ENCODE results near the gene ADAMTS17. TPM values are rescaled to one million over a fixed set of nuclear protein-coding genes. Genes with fewer than 3 reads are reported as not detected.

ADAMTS17 gene
- total RNA-seq, 1 experiment from 2014 or later, result 3.2 TPM

DNA sequence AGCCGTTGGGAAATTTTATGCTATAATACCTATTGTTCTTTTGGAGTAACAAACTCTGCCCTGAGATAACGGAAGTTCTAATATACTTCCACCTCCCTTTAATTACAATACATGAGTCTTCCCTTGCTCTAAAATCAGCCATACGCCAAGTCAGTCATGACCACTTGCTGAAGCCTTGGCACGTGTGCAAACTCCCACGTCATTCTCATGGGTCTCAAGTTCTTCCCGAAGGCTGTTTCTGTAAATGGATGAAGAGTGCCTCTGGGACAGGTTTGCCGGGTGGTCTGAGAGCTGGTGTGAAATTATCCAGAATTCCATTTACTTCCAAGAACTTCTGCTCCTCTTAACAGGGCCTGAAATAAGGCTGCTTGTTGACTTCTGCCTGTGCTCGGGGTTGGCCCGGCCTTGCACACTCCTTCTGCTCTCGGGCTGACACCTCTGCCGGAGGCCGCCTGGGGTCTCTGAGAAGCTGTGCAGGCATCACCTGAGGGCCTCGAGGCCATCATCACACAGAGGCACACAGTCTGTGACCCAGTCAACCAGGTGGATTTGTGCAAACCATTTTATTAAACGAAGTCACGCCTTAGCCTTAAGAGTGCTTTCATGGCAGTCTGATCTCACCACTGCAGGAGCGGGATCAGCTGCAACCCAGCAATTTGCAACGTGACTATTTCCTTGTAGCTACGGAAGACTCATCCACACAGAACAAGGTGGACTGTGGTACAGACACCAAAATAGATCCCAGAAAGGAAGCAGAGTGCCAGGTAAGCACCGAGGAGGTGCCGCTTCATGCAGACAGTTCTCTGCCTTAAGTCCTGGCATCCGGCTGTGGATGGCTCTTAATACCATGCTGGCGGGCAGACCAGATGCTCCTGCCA lies 120.1 kb downstream of the ADAMTS17 start:
- no peak overlapping the region for H3K4me2 ChIP-seq
- H4K20me1 ChIP-seq (ENCODE audit: insufficient read depth), result no peaks in the 10 kb centered on the region
- H3K9me3 ChIP-seq (ENCODE audit: insufficient read depth, low read depth), result no peaks in the 10 kb centered on the region
- H3F3A ChIP-seq (ENCODE audit: insufficient read depth, low read depth), result no peaks in the 10 kb centered on the region
- intact Hi-C loops (cut with micrococcal nuclease; ENCODE audit: unreplicated experiment), result no loop called here
- H3K4me3 ChIP-seq, result no peak overlapping the region
- H3K27ac ChIP-seq, result no peak overlapping the region
- no peaks in the 10 kb centered on the region for H3K27me3 ChIP-seq (ENCODE audit: insufficient read depth, low read depth)
- POLR2A ChIA-PET (ENCODE audit: unreplicated experiment), result no interaction called here
- CTCF ChIA-PET, result no interaction called here
- H3K79me2 ChIP-seq (ENCODE audit: low read depth), result no peaks in the 10 kb centered on the region
- H3K36me3 ChIP-seq (ENCODE audit: low read depth), result no peaks in the 10 kb centered on the region
- no peaks in the 10 kb centered on the region for H3K9me2 ChIP-seq (ENCODE audit: insufficient read depth)
- H2AFZ ChIP-seq, result no peak overlapping the region
- TF ChIP-seq, protein P1, sequence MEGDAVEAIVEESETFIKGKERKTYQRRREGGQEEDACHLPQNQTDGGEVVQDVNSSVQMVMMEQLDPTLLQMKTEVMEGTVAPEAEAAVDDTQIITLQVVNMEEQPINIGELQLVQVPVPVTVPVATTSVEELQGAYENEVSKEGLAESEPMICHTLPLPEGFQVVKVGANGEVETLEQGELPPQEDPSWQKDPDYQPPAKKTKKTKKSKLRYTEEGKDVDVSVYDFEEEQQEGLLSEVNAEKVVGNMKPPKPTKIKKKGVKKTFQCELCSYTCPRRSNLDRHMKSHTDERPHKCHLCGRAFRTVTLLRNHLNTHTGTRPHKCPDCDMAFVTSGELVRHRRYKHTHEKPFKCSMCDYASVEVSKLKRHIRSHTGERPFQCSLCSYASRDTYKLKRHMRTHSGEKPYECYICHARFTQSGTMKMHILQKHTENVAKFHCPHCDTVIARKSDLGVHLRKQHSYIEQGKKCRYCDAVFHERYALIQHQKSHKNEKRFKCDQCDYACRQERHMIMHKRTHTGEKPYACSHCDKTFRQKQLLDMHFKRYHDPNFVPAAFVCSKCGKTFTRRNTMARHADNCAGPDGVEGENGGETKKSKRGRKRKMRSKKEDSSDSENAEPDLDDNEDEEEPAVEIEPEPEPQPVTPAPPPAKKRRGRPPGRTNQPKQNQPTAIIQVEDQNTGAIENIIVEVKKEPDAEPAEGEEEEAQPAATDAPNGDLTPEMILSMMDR (conservative IDR thresholded peaks at IDR 0.05), result no peak
- TF ChIP-seq EZH2 (IDR thresholded peaks at IDR 0.05; ENCODE audit: low read depth), result no peak
- no peak for DNase-seq
- BruUV-seq (replicated peaks), result no TSS peak
- no peaks in the 10 kb centered on the region for H3K4me1 ChIP-seq (replicated peaks; ENCODE audit: insufficient read depth)

DNA sequence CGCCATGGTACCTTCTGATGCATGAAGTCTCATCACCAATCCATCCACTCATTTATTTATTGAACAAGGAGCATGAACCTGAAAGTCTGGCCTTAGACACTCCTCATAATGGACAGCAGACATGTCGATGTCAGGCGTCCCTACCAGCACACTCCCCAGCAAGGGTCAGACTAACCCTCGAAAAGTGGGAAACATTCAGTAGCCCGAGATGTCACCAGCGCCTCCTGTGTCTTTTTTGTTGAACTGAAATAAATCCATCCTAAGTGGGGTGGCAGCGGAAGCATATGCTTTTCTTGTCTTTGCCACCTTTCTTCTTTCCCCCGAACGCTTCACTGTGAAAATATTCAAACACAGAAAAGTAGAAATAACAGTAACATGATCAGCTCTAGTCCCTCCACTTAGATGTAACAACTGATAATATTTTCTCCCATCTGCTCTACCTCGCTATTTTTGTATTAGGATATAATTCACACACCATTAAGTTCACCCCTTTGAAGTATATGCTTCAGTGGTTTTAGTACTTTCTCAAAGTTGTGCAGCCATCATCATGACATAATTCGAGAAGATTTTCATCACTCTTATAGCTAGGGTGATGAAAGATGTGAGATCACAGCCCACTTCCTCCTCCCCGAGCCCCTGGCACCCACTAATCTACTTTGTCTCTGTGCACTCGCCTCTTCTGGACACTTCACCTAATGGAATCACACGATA lies 121.6 kb downstream of the ADAMTS17 start:
- Histone ChIP-seq H3K36me3 (ENCODE audit: low read depth) (no peaks in the 10 kb centered on the region), H3K27ac (no peak overlapping the region), H4K20me1 (ENCODE audit: insufficient read depth) (no peaks in the 10 kb centered on the region), H3K9me2 (ENCODE audit: insufficient read depth) (no peaks in the 10 kb centered on the region), H2AFZ (no peak overlapping the region), H3F3A (ENCODE audit: insufficient read depth, low read depth) (no peaks in the 10 kb centered on the region), H3K9me3 (ENCODE audit: insufficient read depth, low read depth) (no peaks in the 10 kb centered on the region), H3K4me3 (no peak overlapping the region), H3K79me2 (ENCODE audit: low read depth) (no peaks in the 10 kb centered on the region), H3K27me3 (ENCODE audit: insufficient read depth, low read depth) (no peaks in the 10 kb centered on the region), H3K4me2 (no peak overlapping the region), H3K4me1 (replicated peaks; ENCODE audit: insufficient read depth) (no peaks in the 10 kb centered on the region)
- no peak for DNase-seq
- no TSS peak for BruUV-seq (replicated peaks)
- intact Hi-C loops (cut with micrococcal nuclease; ENCODE audit: unreplicated experiment), result no loop called here
- POLR2A ChIA-PET (ENCODE audit: unreplicated experiment), result no interaction called here
- TF ChIP-seq, protein P1 (conservative IDR thresholded peaks at IDR 0.05), result no peak
- TF ChIP-seq EZH2 (IDR thresholded peaks at IDR 0.05; ENCODE audit: low read depth), result no peak
- CTCF ChIA-PET, result interaction anchor here (0.5 kb wide), 1 partner anchor 25 kb away, joined by 5 read pairs; no protein-coding TSS in a partner anchor

GRCh38 chr15:100218434-100218833 lies 123.3 kb downstream of the ADAMTS17 start:
- H4K20me1 ChIP-seq (ENCODE audit: insufficient read depth), result no peaks in the 10 kb centered on the region
- H3K9me2 ChIP-seq (ENCODE audit: insufficient read depth), result no peaks in the 10 kb centered on the region; the same call in 1 of the 2 replicates
- no peaks in the 10 kb centered on the region for H3K36me3 ChIP-seq (ENCODE audit: low read depth)
- POLR2A ChIA-PET (ENCODE audit: unreplicated experiment), result no interaction called here
- no peak for TF ChIP-seq EZH2 (IDR thresholded peaks at IDR 0.05; ENCODE audit: low read depth)
- TF ChIP-seq, protein P1 (conservative IDR thresholded peaks at IDR 0.05), result no peak
- no peak overlapping the region for H2AFZ ChIP-seq
- no peaks in the 10 kb centered on the region for H3K27me3 ChIP-seq (ENCODE audit: insufficient read depth, low read depth)
- no peak overlapping the region for H3K4me2 ChIP-seq
- no peaks in the 10 kb centered on the region for H3K79me2 ChIP-seq (ENCODE audit: low read depth)
- intact Hi-C loops (cut with micrococcal nuclease; ENCODE audit: unreplicated experiment), result no loop called here
- no peak overlapping the region for H3K27ac ChIP-seq
- no TSS peak for BruUV-seq (replicated peaks)
- CTCF ChIA-PET, result no interaction called here
- H3K4me3 ChIP-seq, result no peak overlapping the region
- no peaks in the 10 kb centered on the region for H3K4me1 ChIP-seq (replicated peaks; ENCODE audit: insufficient read depth)
- DNase-seq, result no peak
- no peaks in the 10 kb centered on the region for H3F3A ChIP-seq (ENCODE audit: insufficient read depth, low read depth)
- H3K9me3 ChIP-seq (ENCODE audit: insufficient read depth, low read depth), result no peaks in the 10 kb centered on the region
